ENCODE measurements around the gene GSTA2.
"Not testable (repeated sequence)": the region's sequence is repeated elsewhere in the genome, so short reads cannot be mapped to it uniquely, and the experiment has no call there.

GSTA2 gene

GRCh38 chr6:52726193-52726542 lies 37.1 kb downstream of the GSTA2 start:
- no peak overlapping the region for H3K4me3 ChIP-seq (ENCODE audit: low read depth, low read length)
- no peak for DNase-seq (ENCODE audit: low read depth)
- TF ChIP-seq, protein P1, sequence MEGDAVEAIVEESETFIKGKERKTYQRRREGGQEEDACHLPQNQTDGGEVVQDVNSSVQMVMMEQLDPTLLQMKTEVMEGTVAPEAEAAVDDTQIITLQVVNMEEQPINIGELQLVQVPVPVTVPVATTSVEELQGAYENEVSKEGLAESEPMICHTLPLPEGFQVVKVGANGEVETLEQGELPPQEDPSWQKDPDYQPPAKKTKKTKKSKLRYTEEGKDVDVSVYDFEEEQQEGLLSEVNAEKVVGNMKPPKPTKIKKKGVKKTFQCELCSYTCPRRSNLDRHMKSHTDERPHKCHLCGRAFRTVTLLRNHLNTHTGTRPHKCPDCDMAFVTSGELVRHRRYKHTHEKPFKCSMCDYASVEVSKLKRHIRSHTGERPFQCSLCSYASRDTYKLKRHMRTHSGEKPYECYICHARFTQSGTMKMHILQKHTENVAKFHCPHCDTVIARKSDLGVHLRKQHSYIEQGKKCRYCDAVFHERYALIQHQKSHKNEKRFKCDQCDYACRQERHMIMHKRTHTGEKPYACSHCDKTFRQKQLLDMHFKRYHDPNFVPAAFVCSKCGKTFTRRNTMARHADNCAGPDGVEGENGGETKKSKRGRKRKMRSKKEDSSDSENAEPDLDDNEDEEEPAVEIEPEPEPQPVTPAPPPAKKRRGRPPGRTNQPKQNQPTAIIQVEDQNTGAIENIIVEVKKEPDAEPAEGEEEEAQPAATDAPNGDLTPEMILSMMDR (conservative IDR thresholded peaks at IDR 0.05; ENCODE audit: low read depth, low read length) = no peak

DNA sequence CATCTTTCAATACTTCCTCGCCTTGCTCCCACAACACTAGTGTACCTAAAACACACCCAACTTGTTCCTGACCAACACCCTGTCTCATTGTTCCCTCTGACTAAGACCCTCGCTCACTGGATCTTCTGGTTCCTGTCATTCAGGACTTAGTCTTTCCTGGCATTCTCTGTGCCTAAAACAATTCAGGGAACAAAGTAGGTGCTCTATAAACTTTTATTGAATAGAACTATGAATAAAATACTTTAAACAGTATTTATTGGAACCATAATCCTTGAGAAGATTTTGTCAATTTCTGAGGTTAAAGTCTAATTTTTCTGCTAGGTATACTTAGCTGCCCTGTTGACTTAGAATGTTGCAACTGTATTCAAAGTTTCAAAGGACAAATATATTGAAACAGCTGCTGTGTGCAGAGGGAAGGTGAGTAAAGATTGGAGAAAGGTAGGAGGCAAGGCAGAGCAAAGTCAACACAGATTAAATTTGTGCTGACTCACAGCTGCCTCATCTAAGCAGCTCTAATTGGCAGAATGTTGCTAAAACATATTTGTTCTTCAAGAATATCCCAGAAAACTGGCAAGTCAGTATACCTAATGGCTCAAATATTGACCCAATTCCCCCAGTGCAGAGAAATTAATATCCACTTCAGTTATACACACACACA lies 37.6 kb downstream of the GSTA2 start:
- H3K4me3 ChIP-seq (ENCODE audit: low read depth, low read length) = no peak overlapping the region
- TF ChIP-seq, protein P1 (conservative IDR thresholded peaks at IDR 0.05; ENCODE audit: low read depth, low read length) = no peak
- DNase-seq (ENCODE audit: low read depth) = peak; percentile 12

DNA sequence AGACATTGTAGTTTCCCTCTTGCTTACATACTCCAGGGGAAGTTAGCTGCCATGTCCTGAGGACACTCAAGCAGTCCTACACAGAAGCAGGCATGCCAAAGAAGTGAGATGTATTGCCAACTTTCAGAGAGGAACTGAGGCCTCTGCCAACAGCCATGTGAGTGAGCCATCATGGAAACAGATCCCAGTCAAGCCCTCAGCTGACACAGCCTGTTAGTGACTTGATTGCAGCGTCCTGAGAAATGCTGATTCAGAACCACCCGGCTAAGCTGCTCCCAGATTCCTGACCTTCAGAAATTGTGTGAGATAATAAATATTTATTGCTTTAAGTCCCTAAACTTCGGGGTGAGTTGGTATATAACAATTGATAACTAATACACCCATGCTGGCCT lies 38.1 kb downstream of the GSTA2 start:
- TF ChIP-seq, protein P1 (conservative IDR thresholded peaks at IDR 0.05; ENCODE audit: low read depth, low read length) = no peak
- H3K4me3 ChIP-seq (ENCODE audit: low read depth, low read length) = no peak overlapping the region
- peak; percentile 2 for DNase-seq (ENCODE audit: low read depth)

GRCh38 chr6:52724406-52725121 lies 38.7 kb downstream of the GSTA2 start:
- H3K4me3 ChIP-seq (ENCODE audit: low read depth, low read length) = no peak overlapping the region
- DNase-seq (ENCODE audit: low read depth) = peak; percentile 72
- TF ChIP-seq, protein P1 (conservative IDR thresholded peaks at IDR 0.05; ENCODE audit: low read depth, low read length) = peak; percentile 84

GRCh38 chr6:52724042-52724405 lies 39.3 kb downstream of the GSTA2 start:
- no peak overlapping the region for H3K4me3 ChIP-seq (ENCODE audit: low read depth, low read length)
- DNase-seq (ENCODE audit: low read depth) = peak; percentile 19
- TF ChIP-seq, protein P1 (conservative IDR thresholded peaks at IDR 0.05; ENCODE audit: low read depth, low read length) = no peak

DNA sequence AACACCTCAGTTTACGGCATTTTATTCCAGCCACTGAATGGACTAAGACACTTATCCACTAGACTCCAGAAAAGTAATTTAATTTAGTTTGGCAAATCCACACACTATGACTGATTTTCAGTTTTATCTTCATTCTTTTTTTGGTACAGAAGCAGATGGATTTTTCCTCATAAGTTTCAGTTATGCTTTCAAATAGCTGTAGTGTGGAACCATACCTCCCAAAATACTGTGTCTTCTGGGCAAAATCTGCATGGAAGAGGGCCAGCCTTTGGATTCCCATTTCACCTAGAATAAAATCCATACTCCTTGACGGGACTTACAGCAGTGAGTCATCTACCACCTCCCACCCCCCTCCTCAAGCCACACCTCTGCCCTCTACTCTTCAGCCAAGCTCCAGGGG lies 43.0 kb downstream of the GSTA2 start:
- DNase-seq (ENCODE audit: low read depth) = no peak
- no peak overlapping the region for H3K4me3 ChIP-seq (ENCODE audit: low read depth, low read length)
- TF ChIP-seq, protein P1 (conservative IDR thresholded peaks at IDR 0.05; ENCODE audit: low read depth, low read length) = no peak

DNA sequence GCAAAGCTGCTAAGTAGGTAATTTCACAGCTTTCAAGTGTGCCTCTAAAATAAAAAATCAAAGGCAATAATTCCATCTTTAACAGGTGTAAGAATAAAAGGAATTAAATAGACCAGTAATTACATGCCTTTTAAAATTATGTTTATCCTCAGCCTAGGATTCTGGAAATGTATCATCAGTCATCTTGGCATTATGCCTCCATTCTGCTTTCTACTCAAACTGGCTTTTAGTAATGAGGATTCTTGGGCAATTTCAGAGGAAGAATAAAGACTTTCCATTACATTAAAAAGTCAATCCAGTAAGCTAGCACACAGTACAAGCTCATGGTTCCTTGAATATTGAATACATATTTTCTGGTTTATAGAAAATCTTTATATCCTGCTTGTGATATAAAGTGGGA lies 44.7 kb downstream of the GSTA2 start:
- peak; percentile 8 for DNase-seq (ENCODE audit: low read depth)
- no peak overlapping the region for H3K4me3 ChIP-seq (ENCODE audit: low read depth, low read length)
- TF ChIP-seq, protein P1 (conservative IDR thresholded peaks at IDR 0.05; ENCODE audit: low read depth, low read length) = no peak

DNA sequence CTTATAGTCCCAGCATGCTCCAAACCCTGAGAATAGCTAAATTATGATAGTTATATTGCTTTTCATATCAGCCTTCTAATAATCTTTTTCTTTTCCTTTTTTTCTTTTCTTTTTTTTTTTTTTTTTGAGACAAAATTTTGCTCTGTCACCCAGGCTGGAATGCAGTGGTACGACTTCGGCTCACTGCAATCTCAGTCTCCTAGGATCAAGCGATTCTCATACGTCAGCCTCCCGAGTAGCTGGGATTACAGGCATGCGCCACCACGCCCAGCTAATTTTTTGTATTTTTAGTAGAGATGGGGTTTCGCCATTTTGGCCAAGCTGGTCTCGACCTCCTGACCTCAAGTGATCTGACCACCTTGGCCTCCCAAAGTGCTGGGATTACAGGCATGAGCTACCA lies 48.5 kb downstream of the GSTA2 start:
- not testable (repeated sequence) for DNase-seq (ENCODE audit: low read depth); H3K4me3 ChIP-seq (ENCODE audit: low read depth, low read length)

Data from choroid plexus epithelial cell (primary cell).